22Rv1 (cell line): ENCODE measurements around the gene NR1D1.

Experiments used
- H3K27ac ChIP-seq: fragments of 450-650 bp; 2 replicates; pipeline ENCODE4 v1.5.1; 2017
- CTCF ChIP-seq: fragments of 450-650 bp; IDR thresholded peaks from 2 replicates; pipeline ENCODE4 v1.5.1; 2017; ENCODE audit warnings: mild to moderate bottlenecking
- ZFX ChIP-seq: fragments of 450-650 bp; IDR thresholded peaks from 2 replicates; pipeline ENCODE4 v1.6.1; 2017; ENCODE audit warnings: antibody characterized with exemption, borderline replicate concordance

Gene NR1D1

GRCh38 chr17:40093005-40093579 lies 7.3 kb downstream of the NR1D1 start:
- H3K27ac ChIP-seq: no peak overlapping the region
- TF ChIP-seq CTCF (no peak), ZFX (no peak)

- TF ChIP-seq CTCF (no peak), ZFX (no peak)
- H3K27ac ChIP-seq: no peak overlapping the region
These were observed 7.8 kb downstream of the NR1D1 start for GRCh38 chr17:40092581-40092980.

- H3K27ac ChIP-seq: no peak overlapping the region
- TF ChIP-seq ZFX: no peak
- no peak for TF ChIP-seq CTCF
These were observed 8.5 kb downstream of the NR1D1 start for GRCh38 chr17:40091691-40092397.

GRCh38 chr17:40090237-40091119 lies 9.9 kb downstream of the NR1D1 start:
- no peak overlapping the region for H3K27ac ChIP-seq
- TF ChIP-seq CTCF: no peak
- TF ChIP-seq ZFX: no peak

- no peak overlapping the region for H3K27ac ChIP-seq
- TF ChIP-seq CTCF (no peak), ZFX (no peak)
These were observed 11.1 kb downstream of the NR1D1 start for GRCh38 chr17:40089077-40089895.

- no peak overlapping the region for H3K27ac ChIP-seq
- no peak for TF ChIP-seq CTCF
- no peak for TF ChIP-seq ZFX
These were observed 12.3 kb downstream of the NR1D1 start for GRCh38 chr17:40087903-40088718.
